Transverse colon (tissue), 4 donors: Measurements from ENCODE around the gene ABCB7. TPM values are rescaled to one million over a fixed set of nuclear protein-coding genes. Genes with fewer than 3 reads are reported as not detected.

Experiments
- DNase-seq: peaks from one replicate; pipeline ENCODE4 v3.0.0-alpha.2; 2019
- H3K27ac ChIP-seq, 4 donors: fragments of 200-600 bp; sonication (generic); 2 replicates each; pipeline ENCODE4 v1.5.1; 2016 to 2018; ENCODE audit warnings: inconsistent platforms in 4 of 4
- H3K27me3 ChIP-seq: fragments of 200-600 bp; sonication (generic); 2 replicates; pipeline ENCODE4 v1.5.1; 2017; ENCODE audit warnings: inconsistent platforms
- H3K36me3 ChIP-seq, 4 donors: fragments of 200-600 bp; sonication (generic); 2 replicates each; pipeline ENCODE4 v1.5.1; 2017 to 2019; ENCODE audit warnings: inconsistent platforms in 4 of 4
- H3K4me1 ChIP-seq, 4 donors: fragments of 200-600 bp; sonication (generic); 2 replicates each; pipeline ENCODE4 v1.5.1; 2017 to 2020; ENCODE audit warnings: inconsistent platforms in 4 of 4
- H3K4me3 ChIP-seq, 4 donors: fragments of 200-600 bp; sonication (generic); 1 replicate in 1 of 4; 2 replicates in 3 of 4; pipeline versions ENCODE4 v1.5.1 to v1.6.1; 2017 to 2019; ENCODE audit warnings: inconsistent platforms in 4 of 4
- H3K9me3 ChIP-seq, 2 donors: fragments of 200-600 bp; sonication (generic); 2 replicates each; pipeline ENCODE4 v1.5.1; 2017 to 2019; ENCODE audit warnings: inconsistent platforms in 2 of 2
- CTCF ChIP-seq, 5 experiments: fragments of 200-600 bp in 3 of 5; fragments of 450-650 bp in 2 of 5; sonication (generic) in 3 of 5; IDR thresholded peaks; 1 replicate in 2 of 5; 2 replicates in 3 of 5; pipeline ENCODE4 v1.5.1; 2016 to 2017; ENCODE audit warnings: antibody characterized with exemption in 5 of 5, inconsistent platforms in 3 of 5, mild to moderate bottlenecking in 2 of 5, moderate library complexity in 1 of 5
- EP300 ChIP-seq: sonication (generic); formaldehyde crosslinking; IDR thresholded peaks from one replicate; pipeline ENCODE4 v1.6.1; 2017; ENCODE audit warnings: antibody characterized with exemption, low read depth
- POLR2A ChIP-seq: fragments of 450-650 bp; IDR thresholded peaks from one replicate; pipeline ENCODE4 v1.6.1; 2016; ENCODE audit warnings: antibody characterized with exemption, mild to moderate bottlenecking, moderate library complexity
- POLR2AphosphoS5 ChIP-seq, 3 donors: sonication (generic); formaldehyde crosslinking; IDR thresholded peaks; one replicate each; pipeline ENCODE4 v1.6.1; 2016; ENCODE audit warnings: antibody characterized with exemption in 3 of 3
- WGBS, 2 donors: methylation state at CpG; one replicate each; pipeline ENCODE4 v1.1.5; 2018; ENCODE audit warnings: low coverage in 1 of 2; 5-methylcytosine and 5-hydroxymethylcytosine counted together
- in situ Hi-C, 4 donors: fragments of 200-750 bp; cut with MboI; loops; one replicate each; pipeline versions ENCODE4 v1.15.0 to v1.15.1; 2017; ENCODE audit warnings: low sequenced_read_pairs in 3 of 4, low pct_ligation_motif_present in 1 of 4, low pct_unique_long_range_greater_than_20kb in 1 of 4
- intact Hi-C: fragments of 100-400 bp; cut with DNase I; formaldehyde crosslinking; loops from one replicate; pipeline ENCODE4 v1.15.1; 2023; ENCODE audit warnings: low total_unique reads
- total RNA-seq, 4 donors: library from RNA; depleted of rRNA; stranded (reverse); fragments of >200 nt; gene quantifications; one replicate each; pipeline ENCODE4 v1.1.0, GENCODE V29; 2016

Gene ABCB7
- total RNA-seq, 4 donors from 2014 or later, result 49.4 to 92.8 (median 57.7) TPM

DNA sequence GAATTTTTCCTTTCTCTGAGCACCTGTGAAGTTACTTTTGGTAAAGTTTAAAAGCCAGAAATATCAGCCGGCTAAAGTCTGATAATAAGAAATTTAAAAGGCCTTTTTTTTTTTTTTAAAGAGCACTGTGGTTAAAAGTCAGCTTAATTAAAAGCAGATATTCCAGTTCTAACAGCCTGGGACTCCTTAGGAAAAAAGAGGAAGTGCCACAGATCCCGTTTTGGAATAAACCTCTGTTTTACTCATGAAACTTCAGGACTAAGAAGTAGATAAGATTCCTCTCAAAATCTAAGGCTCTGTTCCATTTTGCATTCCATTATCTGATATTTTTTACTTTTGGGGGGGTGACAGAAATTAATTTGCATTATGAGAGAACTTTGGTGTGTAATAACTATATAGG is 37.8 kb downstream of the ABCB7 start:
- DNase-seq, result no peak
- TF ChIP-seq POLR2A (no peak), EP300 (no peak), POLR2AphosphoS5 (IDR thresholded peaks at IDR 0.05) (no peak), CTCF (IDR thresholded peaks at IDR 0.05) (no peak)
- H3K27me3 ChIP-seq, result no peaks in the 10 kb centered on the region
- no peaks in the 10 kb centered on the region for H3K36me3 ChIP-seq
- H3K4me1 ChIP-seq, result no peaks in the 10 kb centered on the region
- in situ Hi-C loops, result no loop called here
- intact Hi-C loops, result no loop called here
- no peaks in the 10 kb centered on the region for H3K9me3 ChIP-seq
- no peak overlapping the region for H3K4me3 ChIP-seq
- WGBS, 2 donors, result 73 to 100% methylated on average over 1 to 2 of the region's 2 CpGs
- no peak overlapping the region for H3K27ac ChIP-seq

DNA sequence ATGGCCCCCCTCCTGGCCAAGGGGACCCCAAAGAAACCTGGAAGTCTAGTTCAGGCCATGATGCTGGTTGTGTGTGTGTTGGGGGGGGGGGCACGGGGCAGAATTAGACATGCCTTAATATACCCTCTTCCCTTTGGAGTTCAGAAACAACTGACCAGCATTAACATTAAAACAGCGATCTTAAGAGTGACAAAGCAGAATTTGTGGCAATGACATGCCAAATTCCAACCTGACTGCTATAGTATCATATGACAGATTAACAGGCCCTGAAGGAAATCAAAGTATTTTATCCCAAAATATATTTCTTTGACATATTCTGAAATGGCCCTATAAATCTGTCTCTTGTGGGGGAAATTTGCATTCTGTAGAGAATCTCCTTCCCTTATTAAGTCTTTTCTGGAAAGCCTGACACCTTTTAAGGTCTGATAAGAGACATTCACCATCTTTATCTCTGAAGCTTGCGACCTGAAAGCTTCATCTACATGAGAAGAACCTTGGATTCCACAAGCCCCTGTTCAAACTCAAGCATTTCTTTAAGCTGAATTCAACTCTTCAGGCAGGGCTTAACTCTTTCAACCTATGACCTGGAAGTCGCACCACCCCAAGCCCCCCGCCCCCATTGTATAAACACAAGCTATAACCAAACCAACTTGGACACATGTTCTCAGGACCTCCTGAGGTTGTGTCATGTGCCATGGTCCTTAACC is 40.2 kb downstream of the ABCB7 start:
- Histone ChIP-seq H3K4me3 (no peak overlapping the region), H3K27me3 (no peaks in the 10 kb centered on the region), H3K36me3 (no peaks in the 10 kb centered on the region), H3K9me3 (no peaks in the 10 kb centered on the region), H3K4me1 (no peaks in the 10 kb centered on the region), H3K27ac (no peak overlapping the region)
- TF ChIP-seq EP300, result no peak
- no peak for TF ChIP-seq POLR2A
- TF ChIP-seq CTCF (IDR thresholded peaks at IDR 0.05), result no peak
- no peak for TF ChIP-seq POLR2AphosphoS5 (IDR thresholded peaks at IDR 0.05)
- no peak for DNase-seq
- 81 to 100% methylated on average over 1 to 5 of the region's 5 CpGs for WGBS, 2 donors
- in situ Hi-C loops, result no loop called here
- intact Hi-C loops, result no loop called here

- TF ChIP-seq POLR2AphosphoS5 (IDR thresholded peaks at IDR 0.05), result no peak
- TF ChIP-seq CTCF (IDR thresholded peaks at IDR 0.05), result no peak
- TF ChIP-seq POLR2A, result no peak
- TF ChIP-seq EP300, result no peak
- H3K9me3 ChIP-seq, result no peaks in the 10 kb centered on the region
- WGBS, 2 donors, result 91 to 100% methylated on average over 1 to 3 of the region's 3 CpGs
- in situ Hi-C loops, result no loop called here
- no peaks in the 10 kb centered on the region for H3K4me1 ChIP-seq
- DNase-seq, result no peak
- H3K27ac ChIP-seq, result no peak overlapping the region
- H3K4me3 ChIP-seq, result no peak overlapping the region
- intact Hi-C loops, result no loop called here
- no peaks in the 10 kb centered on the region for H3K36me3 ChIP-seq
- no peaks in the 10 kb centered on the region for H3K27me3 ChIP-seq
Observed at GRCh38 chrX:75114638-75115037, 41.4 kb downstream of the ABCB7 start.

- in situ Hi-C loops, result no loop called here
- Histone ChIP-seq H3K4me1 (no peaks in the 10 kb centered on the region), H3K27me3 (no peaks in the 10 kb centered on the region), H3K4me3 (no peak overlapping the region), H3K9me3 (no peaks in the 10 kb centered on the region), H3K27ac (no peak overlapping the region), H3K36me3 (no peaks in the 10 kb centered on the region)
- TF ChIP-seq POLR2AphosphoS5 (IDR thresholded peaks at IDR 0.05) (no peak), POLR2A (no peak), EP300 (no peak), CTCF (IDR thresholded peaks at IDR 0.05) (no peak)
- 97% methylated on average over 1 of the region's 1 CpG; no CpG with 5 or more reads in 1 of the 2 donors for WGBS, 2 donors
- intact Hi-C loops, result no loop called here
- DNase-seq, result no peak
Observed at GRCh38 chrX:75113664-75114063, 42.4 kb downstream of the ABCB7 start.
